Spleen (tissue), 7 donors: ENCODE results near the gene SULF2.

Experiments
- CTCF ChIP-seq, 11 experiments: fragments of 200-600 bp in 7 of 11; fragments of 450-650 bp in 4 of 11; sonication (generic) in 4 of 11; IDR thresholded peaks in 8 of 11; conservative IDR thresholded peaks in 3 of 11; 1 replicate in 7 of 11; 2 replicates in 4 of 11; pipeline versions ENCODE4 v1.4.0 to v1.8.0; 2016 to 2021; ENCODE audit warnings: antibody characterized with exemption in 11 of 11, inconsistent platforms in 4 of 11, mild to moderate bottlenecking in 1 of 11
- POLR2A ChIP-seq, 3 donors: fragments of 450-650 bp; IDR thresholded peaks; one replicate each; pipeline ENCODE4 v1.5.1; 2017; ENCODE audit warnings: antibody characterized with exemption in 3 of 3, mild to moderate bottlenecking in 1 of 3
- POLR2AphosphoS5 ChIP-seq, 3 donors: sonication (generic); formaldehyde crosslinking; IDR thresholded peaks; one replicate each; pipeline ENCODE4 v1.5.1; 2017; ENCODE audit warnings: antibody characterized with exemption in 3 of 3
- donor health status: DM: no; HTN: no; CAD: no; lungs with moderate emphysema.
- donor health status: DM: no; HTN: no; CAD: no.
- donor health status: DM: no; HTN: no; CAD: no.

DNA sequence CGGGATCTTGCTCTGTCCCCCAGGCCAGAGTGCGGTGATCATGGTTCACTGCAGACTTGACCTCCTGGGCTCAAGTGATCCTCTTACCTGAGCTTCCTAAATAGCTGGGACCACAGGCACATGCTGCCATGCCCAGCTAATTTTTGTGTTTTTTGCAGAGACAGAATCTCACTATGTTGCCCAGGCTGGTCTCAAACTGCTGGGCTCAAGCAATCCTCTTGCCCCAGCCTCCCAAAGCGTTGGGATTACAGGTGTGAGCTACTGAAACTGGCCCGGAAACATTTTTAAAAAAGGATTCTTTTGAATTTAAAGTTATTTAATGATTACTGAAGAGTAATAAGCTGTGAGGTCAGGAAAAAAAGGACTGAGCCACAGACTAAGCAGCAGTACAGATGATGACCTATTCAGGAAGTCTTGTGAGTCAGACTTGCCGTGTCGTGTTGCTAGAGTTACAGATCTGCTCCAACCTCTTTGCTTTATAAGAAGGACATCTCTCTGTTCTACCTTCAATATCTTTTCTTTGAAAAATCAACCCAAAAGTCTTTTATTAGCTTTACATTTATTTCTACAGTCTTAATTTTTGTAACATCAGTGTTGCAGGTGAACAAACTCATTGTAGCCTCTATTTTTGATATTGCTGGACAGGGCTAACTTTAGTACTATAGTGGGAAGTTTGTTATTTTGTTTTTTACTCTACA lies 174.9 kb downstream of the SULF2 start:
- no peak for TF ChIP-seq CTCF (IDR thresholded peaks at IDR 0.05 in 8 of 11, conservative IDR thresholded peaks at IDR 0.05 in 3 of 11)
- TF ChIP-seq POLR2A (IDR thresholded peaks at IDR 0.05) = no peak
- no peak for TF ChIP-seq POLR2AphosphoS5 (IDR thresholded peaks at IDR 0.05)
